K562 (cell line): ENCODE measurements around the gene TRPM4.

Experiments
- CEBPB ChIP-seq: fragments of 450-650 bp; IDR thresholded peaks from 2 replicates; pipeline ENCODE4 v1.6.1; 2016; ENCODE audit warnings: missing genetic modification characterization, missing compliant biosample characterization
- TF ChIP-seq, protein P1 (sequence below), 3 experiments: IDR thresholded peaks in 2 of 3; conservative IDR thresholded peaks in 1 of 3; 2 replicates each; pipeline ENCODE4 v1.5.1; 2011 to 2012; ENCODE audit warnings: low read length in 3 of 3, mild to moderate bottlenecking in 3 of 3, control low read depth in 2 of 3, improper control_type of control experiment in 1 of 3, inconsistent platforms in 1 of 3, low read depth in 1 of 3, mixed read lengths in 1 of 3, moderate library complexity in 1 of 3; ENCODE audit not compliant: insufficient read depth in 2 of 3
- TF ChIP-seq, protein P2 (sequence below): sonication (generic); formaldehyde crosslinking; IDR thresholded peaks from 2 replicates; pipeline ENCODE4 v1.8.0; 2023; ENCODE audit warnings: mild to moderate bottlenecking, missing genetic modification reagents

DNA sequence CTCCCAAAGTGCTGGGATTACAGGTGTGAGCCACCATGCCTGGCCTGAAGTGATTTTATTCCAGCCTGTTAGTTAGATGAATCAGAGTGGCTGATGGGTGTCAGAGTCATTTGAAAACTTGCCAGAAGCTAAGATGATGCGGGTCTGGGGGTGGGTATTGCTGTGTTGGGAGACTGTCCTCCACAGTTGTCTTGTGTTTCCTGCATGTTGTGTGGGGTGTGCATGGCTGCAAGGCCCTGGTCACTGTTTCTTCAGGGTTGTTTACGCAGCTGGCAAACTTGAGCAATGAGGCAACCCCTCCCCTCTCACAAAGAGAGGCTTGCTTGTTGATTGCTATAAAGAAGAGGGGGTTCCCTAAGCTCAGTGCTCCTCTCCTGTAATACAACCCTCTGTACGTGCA lies 71.8 kb downstream of the TRPM4 start:
- TF ChIP-seq, protein P1, sequence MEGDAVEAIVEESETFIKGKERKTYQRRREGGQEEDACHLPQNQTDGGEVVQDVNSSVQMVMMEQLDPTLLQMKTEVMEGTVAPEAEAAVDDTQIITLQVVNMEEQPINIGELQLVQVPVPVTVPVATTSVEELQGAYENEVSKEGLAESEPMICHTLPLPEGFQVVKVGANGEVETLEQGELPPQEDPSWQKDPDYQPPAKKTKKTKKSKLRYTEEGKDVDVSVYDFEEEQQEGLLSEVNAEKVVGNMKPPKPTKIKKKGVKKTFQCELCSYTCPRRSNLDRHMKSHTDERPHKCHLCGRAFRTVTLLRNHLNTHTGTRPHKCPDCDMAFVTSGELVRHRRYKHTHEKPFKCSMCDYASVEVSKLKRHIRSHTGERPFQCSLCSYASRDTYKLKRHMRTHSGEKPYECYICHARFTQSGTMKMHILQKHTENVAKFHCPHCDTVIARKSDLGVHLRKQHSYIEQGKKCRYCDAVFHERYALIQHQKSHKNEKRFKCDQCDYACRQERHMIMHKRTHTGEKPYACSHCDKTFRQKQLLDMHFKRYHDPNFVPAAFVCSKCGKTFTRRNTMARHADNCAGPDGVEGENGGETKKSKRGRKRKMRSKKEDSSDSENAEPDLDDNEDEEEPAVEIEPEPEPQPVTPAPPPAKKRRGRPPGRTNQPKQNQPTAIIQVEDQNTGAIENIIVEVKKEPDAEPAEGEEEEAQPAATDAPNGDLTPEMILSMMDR (IDR thresholded peaks at IDR 0.05 in 2 of 3, conservative IDR thresholded peaks at IDR 0.05 in 1 of 3; ENCODE audit: insufficient read depth in 2 of 3, low read depth in 1 of 3, low read length in 3 of 3) = no peak
- TF ChIP-seq, protein P2, sequence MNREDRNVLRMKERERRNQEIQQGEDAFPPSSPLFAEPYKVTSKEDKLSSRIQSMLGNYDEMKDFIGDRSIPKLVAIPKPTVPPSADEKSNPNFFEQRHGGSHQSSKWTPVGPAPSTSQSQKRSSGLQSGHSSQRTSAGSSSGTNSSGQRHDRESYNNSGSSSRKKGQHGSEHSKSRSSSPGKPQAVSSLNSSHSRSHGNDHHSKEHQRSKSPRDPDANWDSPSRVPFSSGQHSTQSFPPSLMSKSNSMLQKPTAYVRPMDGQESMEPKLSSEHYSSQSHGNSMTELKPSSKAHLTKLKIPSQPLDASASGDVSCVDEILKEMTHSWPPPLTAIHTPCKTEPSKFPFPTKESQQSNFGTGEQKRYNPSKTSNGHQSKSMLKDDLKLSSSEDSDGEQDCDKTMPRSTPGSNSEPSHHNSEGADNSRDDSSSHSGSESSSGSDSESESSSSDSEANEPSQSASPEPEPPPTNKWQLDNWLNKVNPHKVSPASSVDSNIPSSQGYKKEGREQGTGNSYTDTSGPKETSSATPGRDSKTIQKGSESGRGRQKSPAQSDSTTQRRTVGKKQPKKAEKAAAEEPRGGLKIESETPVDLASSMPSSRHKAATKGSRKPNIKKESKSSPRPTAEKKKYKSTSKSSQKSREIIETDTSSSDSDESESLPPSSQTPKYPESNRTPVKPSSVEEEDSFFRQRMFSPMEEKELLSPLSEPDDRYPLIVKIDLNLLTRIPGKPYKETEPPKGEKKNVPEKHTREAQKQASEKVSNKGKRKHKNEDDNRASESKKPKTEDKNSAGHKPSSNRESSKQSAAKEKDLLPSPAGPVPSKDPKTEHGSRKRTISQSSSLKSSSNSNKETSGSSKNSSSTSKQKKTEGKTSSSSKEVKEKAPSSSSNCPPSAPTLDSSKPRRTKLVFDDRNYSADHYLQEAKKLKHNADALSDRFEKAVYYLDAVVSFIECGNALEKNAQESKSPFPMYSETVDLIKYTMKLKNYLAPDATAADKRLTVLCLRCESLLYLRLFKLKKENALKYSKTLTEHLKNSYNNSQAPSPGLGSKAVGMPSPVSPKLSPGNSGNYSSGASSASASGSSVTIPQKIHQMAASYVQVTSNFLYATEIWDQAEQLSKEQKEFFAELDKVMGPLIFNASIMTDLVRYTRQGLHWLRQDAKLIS = no peak
- TF ChIP-seq CEBPB (tag) = no peak
